CD4-positive, alpha-beta memory T cell (primary cell): ENCODE results near the gene GSTA3. TPM values are rescaled to one million over a fixed set of nuclear protein-coding genes. Genes with fewer than 3 reads are reported as not detected.
"Not testable (repeated sequence)": the region's sequence is repeated elsewhere in the genome, so short reads cannot be mapped to it uniquely, and the experiment has no call there.

Experiments used
- CTCF ChIA-PET: fragments of 350-600 bp; sonication (Branson Sonifier 250); formaldehyde crosslinking; loops from one replicate; lab custom pipeline; 2021; ENCODE audit warnings: inconsistent platforms; ENCODE audit not compliant: partially characterized antibody; lab: Charles Lee
- POLR2A ChIA-PET: fragments of 350-600 bp; sonication (Branson Sonifier 250); formaldehyde crosslinking; loops from one replicate; lab custom pipeline; 2021; ENCODE audit not compliant: partially characterized antibody; lab: Charles Lee
- DNase-seq, 5 donors: peaks; one replicate each; pipeline versions ENCODE4 v3.0.0 to v3.0.0-alpha.2; 2020 to 2022; ENCODE audit warnings: mixed read lengths in 1 of 5
- H3K27ac ChIP-seq: one replicate; pipeline ENCODE4 v1.7.0; 2013; ENCODE audit warnings: low read depth, low read length
- H3K27me3 ChIP-seq: 2 replicates; pipeline ENCODE4 v1.7.0; 2013; ENCODE audit warnings: mild to moderate bottlenecking, low read length, moderate library complexity; ENCODE audit not compliant: insufficient read depth
- H3K36me3 ChIP-seq: 2 replicates; pipeline ENCODE4 v1.7.0; 2013; ENCODE audit warnings: mild to moderate bottlenecking, low read length, moderate library complexity; ENCODE audit not compliant: insufficient read depth
- H3K4me1 ChIP-seq: 2 replicates; pipeline ENCODE4 v1.7.0; 2013; ENCODE audit warnings: mild to moderate bottlenecking, low read length, moderate library complexity; ENCODE audit not compliant: insufficient read depth
- H3K4me3 ChIP-seq, 2 donors: one replicate each; pipeline ENCODE4 v1.7.0; 2013; ENCODE audit warnings: low read length in 2 of 2, mild to moderate bottlenecking in 1 of 2
- H3K9me3 ChIP-seq, 2 donors: one replicate each; pipeline ENCODE4 v1.7.0; 2013; ENCODE audit warnings: low read length in 2 of 2, control low read depth in 1 of 2; ENCODE audit not compliant: control insufficient read depth in 1 of 2
- H3K27ac Mint-ChIP-seq, 7 donors: one replicate each; pipeline ENCODE4 v1.8.0; 2020 to 2021; ENCODE audit warnings: mixed read lengths in 7 of 7, mild to moderate bottlenecking in 6 of 7, inconsistent platforms in 3 of 7, moderate library complexity in 3 of 7
- H3K27me3 Mint-ChIP-seq, 2 donors: one replicate each; pipeline ENCODE4 v1.8.0; 2020 to 2021; ENCODE audit warnings: mixed read lengths in 2 of 2
- H3K36me3 Mint-ChIP-seq, 2 donors: one replicate each; pipeline ENCODE4 v1.8.0; 2020 to 2021; ENCODE audit warnings: mixed read lengths in 2 of 2, inconsistent platforms in 1 of 2, mild to moderate bottlenecking in 1 of 2
- H3K4me1 Mint-ChIP-seq, 4 donors: one replicate each; pipeline ENCODE4 v1.8.0; 2020 to 2021; ENCODE audit warnings: mixed read lengths in 4 of 4, mild to moderate bottlenecking in 1 of 4
- H3K4me3 Mint-ChIP-seq, 8 donors: one replicate each; pipeline ENCODE4 v1.8.0; 2020 to 2021; ENCODE audit warnings: mixed read lengths in 8 of 8, mild to moderate bottlenecking in 7 of 8, moderate library complexity in 6 of 8, inconsistent platforms in 3 of 8
- H3K9me3 Mint-ChIP-seq, 8 donors: one replicate each; pipeline ENCODE4 v1.8.0; 2020 to 2021; ENCODE audit warnings: mixed read lengths in 8 of 8, mild to moderate bottlenecking in 5 of 8, inconsistent platforms in 3 of 8, moderate library complexity in 1 of 8
- intact Hi-C: fragments of 100-400 bp; cut with micrococcal nuclease; formaldehyde crosslinking; loops from one replicate; pipeline ENCODE4 v1.15.1; 2023
- polyA plus RNA-seq, 2 donors: library from polyadenylated mRNA; unstranded; fragments of 300-500 nt; fragmentation: Illumina TruSeq; gene quantifications; one replicate each; pipeline ENCODE4 v1.2.3, GENCODE V29; 2021
- total RNA-seq, 2 experiments: library from RNA; stranded (reverse); gene quantifications; one replicate each; pipeline ENCODE4 v1.2.3, GENCODE V29; 2021

GSTA3 gene
- total and polyA plus RNA-seq, 4 experiments from 2014 or later: not detected

- ChIA-PET POLR2A (no interaction called here), CTCF (no interaction called here)
- Histone ChIP-seq H3K4me3 (no peak overlapping the region), H3K27me3 (no peaks in the 10 kb centered on the region), H3K36me3 (no peaks in the 10 kb centered on the region), H3K27ac (no peak overlapping the region), H3K4me1 (no peaks in the 10 kb centered on the region), H3K9me3 (no peaks in the 10 kb centered on the region)
- H3K9me3 Mint-ChIP-seq: peaks cover 0 to 5% (median under 1%) of the 10 kb centered on the region in 8 donors
- no peaks in the 10 kb centered on the region for H3K27me3 Mint-ChIP-seq
- peaks cover 0 to 3% of the 10 kb centered on the region in 2 donors for H3K36me3 Mint-ChIP-seq
- no peak overlapping the region for H3K4me3 Mint-ChIP-seq
- no peak overlapping the region for H3K27ac Mint-ChIP-seq
- DNase-seq: no peak
- peaks cover 0 to under 1% (median 0%) of the 10 kb centered on the region in 4 donors for H3K4me1 Mint-ChIP-seq
- intact Hi-C loops: no loop called here
Observed at GRCh38 chr6:52910091-52910490, 593 bp upstream of the GSTA3 start.

- no peaks in the 10 kb centered on the region for H3K4me1 ChIP-seq
- H3K27ac ChIP-seq: no peak overlapping the region
- H3K9me3 Mint-ChIP-seq: peaks cover 0 to 5% (median 0%) of the 10 kb centered on the region in 8 donors
- no peaks in the 10 kb centered on the region for H3K9me3 ChIP-seq
- peaks cover 0 to 1% (median 0%) of the 10 kb centered on the region in 4 donors for H3K4me1 Mint-ChIP-seq
- no peak overlapping the region for H3K4me3 ChIP-seq
- no peak overlapping the region for H3K27ac Mint-ChIP-seq
- CTCF ChIA-PET: no interaction called here
- no peaks in the 10 kb centered on the region for H3K36me3 ChIP-seq
- POLR2A ChIA-PET: no interaction called here
- no peak overlapping the region for H3K4me3 Mint-ChIP-seq
- no peaks in the 10 kb centered on the region for H3K36me3 Mint-ChIP-seq
- intact Hi-C loops: no loop called here
- H3K27me3 Mint-ChIP-seq: peaks cover 0 to under 1% of the 10 kb centered on the region in 2 donors
- DNase-seq: no peak
- H3K27me3 ChIP-seq: no peaks in the 10 kb centered on the region
Observed at GRCh38 chr6:52909131-52909530, 367 bp downstream of the GSTA3 start.

GRCh38 chr6:52908526-52908925 is 972 bp downstream of the GSTA3 start:
- Mint-ChIP-seq H3K9me3 (peaks cover 0 to 5% (median 0%) of the 10 kb centered on the region in 8 donors), H3K27me3 (peaks cover 0 to 2% of the 10 kb centered on the region in 2 donors), H3K4me1 (peaks cover 0 to 1% (median 0%) of the 10 kb centered on the region in 4 donors), H3K4me3 (no peak overlapping the region), H3K27ac (no peak overlapping the region), H3K36me3 (no peaks in the 10 kb centered on the region)
- no peaks in the 10 kb centered on the region for H3K27me3 ChIP-seq
- H3K4me3 ChIP-seq: no peak overlapping the region
- intact Hi-C loops: no loop called here
- no peaks in the 10 kb centered on the region for H3K36me3 ChIP-seq
- DNase-seq: no peak
- ChIA-PET CTCF (no interaction called here), POLR2A (no interaction called here)
- H3K27ac ChIP-seq: no peak overlapping the region
- H3K4me1 ChIP-seq: no peaks in the 10 kb centered on the region
- H3K9me3 ChIP-seq: no peaks in the 10 kb centered on the region

- Mint-ChIP-seq H3K9me3 (peaks cover 0 to 5% (median 0%) of the 10 kb centered on the region in 8 donors), H3K4me1 (peaks cover 0 to 1% (median 0%) of the 10 kb centered on the region in 4 donors), H3K27me3 (peaks cover 8 to 9% of the 10 kb centered on the region in 2 donors), H3K27ac (no peak overlapping the region), H3K4me3 (no peak overlapping the region), H3K36me3 (no peaks in the 10 kb centered on the region)
- Histone ChIP-seq H3K36me3 (no peaks in the 10 kb centered on the region), H3K27me3 (no peaks in the 10 kb centered on the region), H3K27ac (no peak overlapping the region), H3K4me3 (no peak overlapping the region), H3K4me1 (no peaks in the 10 kb centered on the region), H3K9me3 (no peaks in the 10 kb centered on the region)
- intact Hi-C loops: no loop called here
- no peak for DNase-seq
- CTCF ChIA-PET: no interaction called here
- POLR2A ChIA-PET: no interaction called here
Observed at GRCh38 chr6:52904562-52905279, 4.8 kb downstream of the GSTA3 start.

- H3K27ac Mint-ChIP-seq: no peak overlapping the region
- CTCF ChIA-PET: no interaction called here
- H3K9me3 ChIP-seq: no peaks in the 10 kb centered on the region
Observed at GRCh38 chr6:52900536-52900935, 9.0 kb downstream of the GSTA3 start.

GRCh38 chr6:52895790-52896189 is 13.7 kb downstream of the GSTA3 start:
- H3K36me3 ChIP-seq, H3K4me3 ChIP-seq, H3K4me1 Mint-ChIP-seq, H3K9me3 ChIP-seq, H3K27ac ChIP-seq, H3K27ac Mint-ChIP-seq, H3K9me3 Mint-ChIP-seq, H3K27me3 ChIP-seq, H3K4me3 Mint-ChIP-seq, POLR2A ChIA-PET, intact Hi-C loops, H3K4me1 ChIP-seq, DNase-seq, CTCF ChIA-PET, H3K36me3 Mint-ChIP-seq: not testable (repeated sequence)
- H3K27me3 Mint-ChIP-seq: peaks cover 7 to 12% of the 10 kb centered on the region in 2 donors

More at GRCh38 chr6:52900536-52900935, 9.0 kb downstream of the GSTA3 start:
- Mint-ChIP-seq H3K9me3 (peaks cover 0 to 4% (median 0%) of the 10 kb centered on the region in 8 donors), H3K4me1 (peaks cover 0 to 1% (median 0%) of the 10 kb centered on the region in 4 donors), H3K4me3 (no peak overlapping the region), H3K36me3 (no peaks in the 10 kb centered on the region), H3K27me3 (peaks cover 8 to 16% of the 10 kb centered on the region in 2 donors)
- intact Hi-C loops: no loop called here
- H3K27ac ChIP-seq: no peak overlapping the region
- no peaks in the 10 kb centered on the region for H3K4me1 ChIP-seq
- DNase-seq: no peak
- H3K27me3 ChIP-seq: no peaks in the 10 kb centered on the region
- H3K36me3 ChIP-seq: no peaks in the 10 kb centered on the region
- POLR2A ChIA-PET: no interaction called here
- no peak overlapping the region for H3K4me3 ChIP-seq

GRCh38 chr6:52894285-52894684 is 15.2 kb downstream of the GSTA3 start:
- DNase-seq: no peak
- H3K27me3 Mint-ChIP-seq: peaks cover 3 to 8% of the 10 kb centered on the region in 2 donors
- POLR2A ChIA-PET: no interaction called here
- intact Hi-C loops: no loop called here
- no peak overlapping the region for H3K27ac Mint-ChIP-seq
- no peaks in the 10 kb centered on the region for H3K4me1 ChIP-seq
- H3K4me3 ChIP-seq: no peak overlapping the region
- H3K27me3 ChIP-seq: no peaks in the 10 kb centered on the region
- no peaks in the 10 kb centered on the region for H3K4me1 Mint-ChIP-seq
- H3K36me3 ChIP-seq: no peaks in the 10 kb centered on the region
- no peaks in the 10 kb centered on the region for H3K36me3 Mint-ChIP-seq
- no peaks in the 10 kb centered on the region for H3K9me3 ChIP-seq
- CTCF ChIA-PET: no interaction called here
- H3K27ac ChIP-seq: no peak overlapping the region
- peak overlapping the region in 1 of 8 donors; percentile 11 for H3K4me3 Mint-ChIP-seq
- peaks cover 0 to 4% (median 0%) of the 10 kb centered on the region in 8 donors for H3K9me3 Mint-ChIP-seq
